Suprapubic skin (tissue), 4 donors: Measurements from ENCODE around the gene RD3L. TPM values are rescaled to one million over a fixed set of nuclear protein-coding genes. Genes with fewer than 3 reads are reported as not detected.

ENCODE experiments used
- DNase-seq, 2 donors: peaks; one replicate each; pipeline ENCODE4 v3.0.0-alpha.2; 2019; ENCODE audit warnings: low spot score in 2 of 2
- H3K27ac ChIP-seq: fragments of 200-600 bp; sonication (generic); one replicate; pipeline ENCODE4 v1.5.1; 2019
- H3K27me3 ChIP-seq: fragments of 200-600 bp; sonication (generic); one replicate; pipeline ENCODE4 v1.5.1; 2019
- H3K36me3 ChIP-seq: fragments of 200-600 bp; sonication (generic); one replicate; pipeline ENCODE4 v1.5.1; 2019
- H3K4me1 ChIP-seq: fragments of 200-600 bp; sonication (generic); one replicate; pipeline ENCODE4 v1.5.1; 2019
- H3K4me3 ChIP-seq: fragments of 200-600 bp; sonication (generic); one replicate; pipeline ENCODE4 v1.5.1; 2019; ENCODE audit warnings: mild to moderate bottlenecking
- H3K9me3 ChIP-seq: fragments of 200-600 bp; sonication (generic); one replicate; pipeline ENCODE4 v1.5.1; 2019
- CTCF ChIP-seq, 2 donors: fragments of 200-600 bp in 1 of 2; fragments of 450-650 bp in 1 of 2; sonication (generic) in 1 of 2; IDR thresholded peaks; one replicate each; pipeline ENCODE4 v1.5.1; 2016 to 2019; ENCODE audit warnings: antibody characterized with exemption in 2 of 2, mild to moderate bottlenecking in 1 of 2, moderate library complexity in 1 of 2
- EP300 ChIP-seq: sonication (generic); formaldehyde crosslinking; IDR thresholded peaks from one replicate; pipeline ENCODE4 v1.6.1; 2017; ENCODE audit warnings: antibody characterized with exemption
- POLR2A ChIP-seq, 2 donors: fragments of 450-650 bp; IDR thresholded peaks; one replicate each; pipeline ENCODE4 v1.6.1; 2017; ENCODE audit warnings: antibody characterized with exemption in 2 of 2, mild to moderate bottlenecking in 2 of 2, moderate library complexity in 2 of 2
- POLR2AphosphoS5 ChIP-seq, 3 donors: sonication (generic); formaldehyde crosslinking; IDR thresholded peaks; one replicate each; pipeline ENCODE4 v1.6.1; 2017; ENCODE audit warnings: antibody characterized with exemption in 3 of 3
- WGBS: methylation state at CpG from one replicate; pipeline ENCODE4 v1.1.5; 2018; 5-methylcytosine and 5-hydroxymethylcytosine counted together
- total RNA-seq, 4 donors: library from RNA; depleted of rRNA; stranded (reverse); fragments of >200 nt; gene quantifications; one replicate each; pipeline ENCODE4 v1.1.0, GENCODE V29; 2016

RD3L gene
- total RNA-seq, 4 donors from 2014 or later = not detected

- H3K27ac ChIP-seq = no peak overlapping the region
- H3K9me3 ChIP-seq = no peaks in the 10 kb centered on the region
- WGBS = 89% methylated on average over 4 of the region's 4 CpGs
- DNase-seq = no peak
- H3K4me3 ChIP-seq = no peak overlapping the region
- TF ChIP-seq EP300 (no peak), POLR2A (IDR thresholded peaks at IDR 0.05) (no peak), POLR2AphosphoS5 (IDR thresholded peaks at IDR 0.05) (no peak), CTCF (IDR thresholded peaks at IDR 0.05) (no peak)
- no peaks in the 10 kb centered on the region for H3K27me3 ChIP-seq
- H3K36me3 ChIP-seq = peaks cover 27% of the 10 kb centered on the region
- peaks cover 11% of the 10 kb centered on the region for H3K4me1 ChIP-seq
These were observed 33.7 kb downstream of the RD3L start for GRCh38 chr14:103908580-103908979.

- Histone ChIP-seq H3K4me1 (peaks cover 11% of the 10 kb centered on the region), H3K9me3 (no peaks in the 10 kb centered on the region), H3K27me3 (no peaks in the 10 kb centered on the region), H3K27ac (no peak overlapping the region), H3K4me3 (no peak overlapping the region), H3K36me3 (peaks cover under 1% of the 10 kb centered on the region)
- WGBS = 68% methylated on average over 15 of the region's 22 CpGs
- no peak for DNase-seq
- TF ChIP-seq POLR2AphosphoS5 (IDR thresholded peaks at IDR 0.05) (no peak), POLR2A (IDR thresholded peaks at IDR 0.05) (no peak), CTCF (IDR thresholded peaks at IDR 0.05) (no peak)
These were observed 36.4 kb downstream of the RD3L start for GRCh38 chr14:103905842-103906456.

GRCh38 chr14:103904493-103905107 lies 37.7 kb downstream of the RD3L start:
- Histone ChIP-seq H3K4me3 (no peak overlapping the region), H3K27ac (no peak overlapping the region), H3K4me1 (no peaks in the 10 kb centered on the region), H3K27me3 (no peaks in the 10 kb centered on the region), H3K36me3 (no peaks in the 10 kb centered on the region), H3K9me3 (no peaks in the 10 kb centered on the region)
- no peak for DNase-seq
- 94% methylated on average over 2 of the region's 2 CpGs for WGBS
- no peak for TF ChIP-seq POLR2AphosphoS5 (IDR thresholded peaks at IDR 0.05)
- TF ChIP-seq POLR2A (IDR thresholded peaks at IDR 0.05) = no peak
- TF ChIP-seq CTCF (IDR thresholded peaks at IDR 0.05) = no peak
- TF ChIP-seq EP300 = no peak

- Histone ChIP-seq H3K36me3 (no peaks in the 10 kb centered on the region), H3K4me3 (no peak overlapping the region), H3K27ac (no peak overlapping the region), H3K27me3 (no peaks in the 10 kb centered on the region), H3K9me3 (no peaks in the 10 kb centered on the region), H3K4me1 (peaks cover 1% of the 10 kb centered on the region)
- TF ChIP-seq CTCF (IDR thresholded peaks at IDR 0.05) (no peak), POLR2A (IDR thresholded peaks at IDR 0.05) (no peak), POLR2AphosphoS5 (IDR thresholded peaks at IDR 0.05) (no peak), EP300 (no peak)
- DNase-seq = no peak
- 90% methylated on average over 14 of the region's 14 CpGs for WGBS
These were observed 42.5 kb downstream of the RD3L start for GRCh38 chr14:103899833-103900232.

- WGBS = 100% methylated on average over 2 of the region's 13 CpGs
- H3K4me1 ChIP-seq = peaks cover 5% of the 10 kb centered on the region
- no peaks in the 10 kb centered on the region for H3K9me3 ChIP-seq
- no peak for TF ChIP-seq EP300
- no peak for TF ChIP-seq POLR2A (IDR thresholded peaks at IDR 0.05)
- TF ChIP-seq CTCF (IDR thresholded peaks at IDR 0.05) = no peak
- TF ChIP-seq POLR2AphosphoS5 (IDR thresholded peaks at IDR 0.05) = no peak
- H3K36me3 ChIP-seq = no peaks in the 10 kb centered on the region
- no peak overlapping the region for H3K4me3 ChIP-seq
- H3K27me3 ChIP-seq = no peaks in the 10 kb centered on the region
- DNase-seq = no peak
- no peak overlapping the region for H3K27ac ChIP-seq
These were observed 43.0 kb downstream of the RD3L start for GRCh38 chr14:103899316-103899715.
